IMR-90 (cell line): ENCODE data around the gene PIH1D1. TPM values are rescaled to one million over a fixed set of nuclear protein-coding genes. Genes with fewer than 3 reads are reported as not detected.

Source experiments
- ATAC-seq: fragments of 200-7000 bp; cut with Tn5 transposase; 2 replicates; pipeline ENCODE4 v1.9.1; 2020; ENCODE audit warnings: low read depth, mild to moderate bottlenecking, moderate library complexity
- BruUV-seq: library from RNA; stranded (reverse); fragments of 400-500 nt; replicated peaks from 2 replicates; lab custom pipeline; 2021; lab: Mats Ljungman, UMichigan
- CTCF ChIA-PET: fragments of 300-600 bp; formaldehyde crosslinking; extraction: SDS; loops from one replicate; lab custom pipeline; 2021; ENCODE audit warnings: antibody characterized with exemption; lab: Yijun Ruan, JAX
- POLR2A ChIA-PET: fragments of 300-600 bp; sonication (Branson Sonifier 250); formaldehyde crosslinking; loops from one replicate; lab custom pipeline; 2022; ENCODE audit warnings: antibody characterized with exemption; ENCODE audit not compliant: unreplicated experiment; lab: Charles Lee
- DNase-seq: peaks from one replicate; pipeline ENCODE4 v3.0.0; 2013
- H2AFZ ChIP-seq: replicated peaks from 2 replicates; pipeline ENCODE3; 2013; ENCODE audit warnings: low read length, mild to moderate bottlenecking; ENCODE audit not compliant: poor library complexity
- H2AK5ac ChIP-seq: 2 replicates; pipeline ENCODE4 v1.6.1; 2013; ENCODE audit warnings: low read depth, low read length, inconsistent platforms
- H2AK9ac ChIP-seq: replicated peaks from 2 replicates; pipeline ENCODE3; 2013; ENCODE audit warnings: mild to moderate bottlenecking, low read depth, low read length, moderate library complexity; ENCODE audit not compliant: poor library complexity
- H2BK120ac ChIP-seq: 2 replicates; pipeline ENCODE4 v1.6.1; 2013; ENCODE audit warnings: low read depth, low read length, inconsistent platforms
- H2BK15ac ChIP-seq: 3 replicates; pipeline ENCODE4 v1.6.1; 2013; ENCODE audit warnings: low read depth, low read length, inconsistent platforms
- H2BK20ac ChIP-seq: 2 replicates; pipeline ENCODE4 v1.6.1; 2013; ENCODE audit warnings: low read depth, mild to moderate bottlenecking, inconsistent platforms, low read length, moderate library complexity
- H2BK5ac ChIP-seq: 2 replicates; pipeline ENCODE4 v1.6.1; 2013; ENCODE audit warnings: mild to moderate bottlenecking, low read depth, low read length, inconsistent platforms; ENCODE audit not compliant: poor library complexity, severe bottlenecking
- H3K14ac ChIP-seq: replicated peaks from 2 replicates; pipeline ENCODE4 v1.6.1; 2013; ENCODE audit warnings: low read depth, low read length, inconsistent platforms
- H3K18ac ChIP-seq: 2 replicates; pipeline ENCODE4 v1.6.1; 2013; ENCODE audit warnings: low read depth, low read length, control low read depth
- H3K23ac ChIP-seq: 2 replicates; pipeline ENCODE4 v1.6.1; 2013; ENCODE audit warnings: low read depth, low read length, inconsistent platforms
- H3K27ac ChIP-seq: 2 replicates; pipeline ENCODE4 v1.5.1; 2013; ENCODE audit warnings: mild to moderate bottlenecking, control low read depth, low read length; ENCODE audit not compliant: insufficient read depth
- H3K27me3 ChIP-seq: 2 replicates; pipeline ENCODE4 v1.6.1; 2013; ENCODE audit warnings: low read length; ENCODE audit not compliant: control insufficient read depth, insufficient read depth
- H3K36me3 ChIP-seq: 2 replicates; pipeline ENCODE4 v1.6.1; 2013; ENCODE audit warnings: low read length, mixed read lengths; ENCODE audit not compliant: control insufficient read depth, insufficient read depth
- H3K4ac ChIP-seq: 2 replicates; pipeline ENCODE4 v1.6.1; 2013; ENCODE audit warnings: low read depth, low read length, inconsistent platforms
- H3K4me1 ChIP-seq: 2 replicates; pipeline ENCODE4 v1.6.1; 2013; ENCODE audit warnings: low read length, mixed read lengths; ENCODE audit not compliant: control insufficient read depth, insufficient read depth
- H3K4me2 ChIP-seq: 2 replicates; pipeline ENCODE4 v1.6.1; 2013; ENCODE audit warnings: low read depth, mild to moderate bottlenecking, control low read depth, low read length, moderate library complexity
- H3K4me3 ChIP-seq: 2 replicates; pipeline ENCODE4 v1.5.1; 2013; ENCODE audit warnings: low read depth, mild to moderate bottlenecking, control low read depth, low read length, moderate library complexity; ENCODE audit not compliant: insufficient read depth
- H3K56ac ChIP-seq: 2 replicates; pipeline ENCODE4 v1.6.1; 2013; ENCODE audit warnings: low read length, inconsistent platforms; ENCODE audit not compliant: insufficient read depth; ENCODE audit errors: extremely low read depth
- H3K79me1 ChIP-seq, 2 experiments: 2 replicates each; pipeline ENCODE4 v1.6.1; 2013; ENCODE audit warnings: low read length in 2 of 2, inconsistent platforms in 1 of 2, low read depth in 1 of 2
- H3K9ac ChIP-seq: 2 replicates; pipeline ENCODE4 v1.6.1; 2013; ENCODE audit warnings: low read depth, low read length, control low read depth
- H3K9me1 ChIP-seq: 2 replicates; pipeline ENCODE4 v1.6.1; 2013; ENCODE audit warnings: low read length, inconsistent platforms; ENCODE audit not compliant: insufficient read depth
- H3K9me3 ChIP-seq: 2 replicates; pipeline ENCODE4 v1.6.1; 2013; ENCODE audit warnings: low read length; ENCODE audit not compliant: control insufficient read depth, insufficient read depth
- H4K20me1 ChIP-seq: 2 replicates; pipeline ENCODE4 v1.6.1; 2013; ENCODE audit warnings: low read length, inconsistent platforms; ENCODE audit not compliant: insufficient read depth
- H4K5ac ChIP-seq: 2 replicates; pipeline ENCODE4 v1.6.1; 2013; ENCODE audit warnings: mild to moderate bottlenecking, low read depth, low read length, control low read depth
- H4K8ac ChIP-seq, 2 experiments: 2 replicates each; pipeline ENCODE4 v1.6.1; 2013; ENCODE audit warnings: low read depth in 2 of 2, low read length in 2 of 2, control low read depth in 1 of 2, inconsistent platforms in 1 of 2
- H4K91ac ChIP-seq: 2 replicates; pipeline ENCODE4 v1.6.1; 2013; ENCODE audit warnings: low read depth, low read length, inconsistent platforms; ENCODE audit not compliant: insufficient read depth
- CEBPB ChIP-seq: IDR thresholded peaks from 2 replicates; pipeline ENCODE4 v1.6.1; 2012; ENCODE audit warnings: low read depth, low read length, improper control_type of control experiment
- CHD1 ChIP-seq: IDR thresholded peaks from 2 replicates; pipeline ENCODE4 v1.6.1; 2012; ENCODE audit warnings: low read depth, low read length, improper control_type of control experiment
- CTCF ChIP-seq: conservative IDR thresholded peaks from 2 replicates; pipeline ENCODE4 v1.5.1; 2012; ENCODE audit warnings: mild to moderate bottlenecking, low read depth, low read length, improper control_type of control experiment
- FOS ChIP-seq: fragments of 150-350 bp; IDR thresholded peaks from 2 replicates; pipeline ENCODE4 v1.6.1; 2016; ENCODE audit warnings: low read depth, low read length
- MAFK ChIP-seq: IDR thresholded peaks from 2 replicates; pipeline ENCODE4 v1.6.1; 2012; ENCODE audit warnings: low read depth, low read length, improper control_type of control experiment
- MAZ ChIP-seq: IDR thresholded peaks from 2 replicates; pipeline ENCODE4 v1.6.1; 2012; ENCODE audit warnings: low read depth, mild to moderate bottlenecking, low read length, improper control_type of control experiment, moderate library complexity, borderline replicate concordance
- MXI1 ChIP-seq: IDR thresholded peaks from 2 replicates; pipeline ENCODE4 v1.6.1; 2012; ENCODE audit warnings: low read depth, mild to moderate bottlenecking, low read length, moderate library complexity, borderline replicate concordance
- NFE2L2 ChIP-seq: fragments of 150-350 bp; IDR thresholded peaks from 2 replicates; pipeline ENCODE4 v1.6.1; 2016; ENCODE audit warnings: low read depth, mild to moderate bottlenecking, low read length
- POLR2A ChIP-seq: IDR thresholded peaks from 2 replicates; pipeline ENCODE4 v1.6.1; 2012; ENCODE audit warnings: mild to moderate bottlenecking, low read depth, low read length
- RAD21 ChIP-seq: IDR thresholded peaks from 2 replicates; pipeline ENCODE4 v1.6.1; 2012; ENCODE audit warnings: low read length, improper control_type of control experiment
- RCOR1 ChIP-seq: IDR thresholded peaks from 2 replicates; pipeline ENCODE4 v1.6.1; 2012; ENCODE audit warnings: mild to moderate bottlenecking, low read length, improper control_type of control experiment; ENCODE audit not compliant: insufficient replicate concordance
- RFX5 ChIP-seq: IDR thresholded peaks from 2 replicates; pipeline ENCODE4 v1.8.0; 2012; ENCODE audit warnings: low read depth, mild to moderate bottlenecking, low read length, moderate library complexity
- SMC3 ChIP-seq: fragments of 150-350 bp; IDR thresholded peaks from 2 replicates; pipeline ENCODE4 v1.6.1; 2016; ENCODE audit warnings: low read depth, mild to moderate bottlenecking, antibody characterized with exemption, low read length, moderate library complexity
- USF2 ChIP-seq: fragments of 150-350 bp; IDR thresholded peaks from 2 replicates; pipeline ENCODE4 v1.6.1; 2017; ENCODE audit warnings: mild to moderate bottlenecking, antibody characterized with exemption, low read length, low read depth
- WGBS, 2 experiments: methylation state at CpG; one replicate each; pipeline versions ENCODE4 v1.1.5 to v1.1.7; 2013; ENCODE audit warnings: missing lambda C conversion rate in 2 of 2; ENCODE audit not compliant: insufficient read length in 1 of 2; ENCODE audit errors: extremely low coverage in 2 of 2; 5-methylcytosine and 5-hydroxymethylcytosine counted together
- dilution Hi-C: fragments of 300-500 bp; cut with HindIII; formaldehyde crosslinking; loops from one replicate; pipeline ENCODE4 v1.14.3; 2018; ENCODE audit warnings: low sequenced_read_pairs; ENCODE audit not compliant: unreplicated experiment
- in situ Hi-C: fragments of 300-500 bp; cut with MboI; formaldehyde crosslinking; loops from 3 replicates; pipeline ENCODE4 v1.14.3; 2019; ENCODE audit warnings: low sequenced_read_pairs, inconsistent platforms, mixed read lengths
- intact Hi-C: fragments of 100-400 bp; cut with micrococcal nuclease; formaldehyde crosslinking; loops from 2 replicates; pipeline ENCODE4 v1.10.0; 2022
- polyA plus RNA-seq, 3 experiments: library from polyadenylated mRNA; depleted of rRNA; stranded (reverse); fragments of >200 nt; gene quantifications; 2 replicates each; pipeline ENCODE4 v1.2.3, GENCODE V29; 2012; ENCODE audit warnings: low replicate concordance in 1 of 3
- total RNA-seq: library from RNA; depleted of rRNA; stranded (reverse); fragments of >200 nt; gene quantifications from 2 replicates; pipeline ENCODE4 v1.2.3, GENCODE V29; 2012

PIH1D1 gene
- total and polyA plus RNA-seq, 2 of the 4 experiments (the other 2 are of a cell fraction): 77.9 to 122 TPM

- no peak overlapping the region for H3K4me2 ChIP-seq
- intact Hi-C loops (no loop called here), dilution Hi-C loops (no loop called here), in situ Hi-C loops (loop anchor here (10.0 kb wide), 1 partner anchor 54 kb away; no protein-coding TSS in a partner anchor)
- H3K4ac ChIP-seq: no peak overlapping the region
- ChIA-PET POLR2A (no interaction called here), CTCF (no interaction called here)
- H4K8ac ChIP-seq: no peak overlapping the region
- no peaks in the 10 kb centered on the region for H3K27me3 ChIP-seq
- DNase-seq: no peak
- peaks cover 10% of the 10 kb centered on the region for H3K9me1 ChIP-seq
- ATAC-seq: no peak
- no peak overlapping the region for H3K56ac ChIP-seq
- TF ChIP-seq CEBPB (no peak), FOS (no peak), CHD1 (no peak), SMC3 (no peak), POLR2A (no peak), USF2 (no peak), RFX5 (no peak), CTCF (no peak), MAFK (no peak), MXI1 (no peak), MAZ (no peak), RCOR1 (no peak), RAD21 (no peak), NFE2L2 (no peak)
- H3K14ac ChIP-seq: no peak overlapping the region
- H2BK5ac ChIP-seq: no peak overlapping the region
- no peaks in the 10 kb centered on the region for H3K9me3 ChIP-seq
- no peak overlapping the region for H3K27ac ChIP-seq
- H4K91ac ChIP-seq: no peak overlapping the region
- no peak overlapping the region for H2AFZ ChIP-seq
- H3K36me3 ChIP-seq: peaks cover 4% of the 10 kb centered on the region
- H4K5ac ChIP-seq: no peak overlapping the region
- no peak overlapping the region for H2BK15ac ChIP-seq
- H3K18ac ChIP-seq: no peak overlapping the region
- H2AK9ac ChIP-seq: no peak overlapping the region
- peaks cover 2% of the 10 kb centered on the region; the same call in 1 of the 2 replicates for H3K4me1 ChIP-seq
- peaks cover 13 to 35% of the 10 kb centered on the region in 2 experiments; a peak in 3 of 4 replicates for H3K79me1 ChIP-seq
- H4K20me1 ChIP-seq: peaks cover 3% of the 10 kb centered on the region
- no peak overlapping the region for H3K4me3 ChIP-seq
- 100% methylated on average over 1 of the region's 6 CpGs; no CpG with 5 or more reads in 1 of the 2 experiments for WGBS, 2 experiments
- H2AK5ac ChIP-seq: no peak overlapping the region
- H2BK120ac ChIP-seq: no peak overlapping the region
- no TSS peak for BruUV-seq
- H3K23ac ChIP-seq: no peak overlapping the region
- no peak overlapping the region for H3K9ac ChIP-seq
- H2BK20ac ChIP-seq: no peak overlapping the region
These were observed 3.2 kb downstream of the PIH1D1 start for GRCh38 chr19:49448432-49448786.
